Keratinocyte (primary cell): Measurements from ENCODE around the gene RING1. TPM values are rescaled to one million over a fixed set of nuclear protein-coding genes. Genes with fewer than 3 reads are reported as not detected.

Source experiments
- DNase-seq: peaks from one replicate; pipeline ENCODE4 v3.0.0-alpha.2; 2011; ENCODE audit warnings: low read depth, missing footprints, low spot score
- FAIRE-seq: peaks from 2 replicates; lab custom pipeline; 2011; peaks lifted over from hg19 to GRCh38; lab: Jason Lieb, UNC
- H2AFZ ChIP-seq: 2 replicates; pipeline ENCODE4 v1.6.0; 2012; ENCODE audit warnings: low read length, control low read depth, inconsistent platforms; ENCODE audit not compliant: control insufficient read depth
- H3K27ac ChIP-seq: 2 replicates; pipeline ENCODE4 v1.5.1; 2011; ENCODE audit warnings: low read length; ENCODE audit not compliant: control insufficient read depth, insufficient read depth
- H3K27me3 ChIP-seq: 3 replicates; pipeline ENCODE4 v1.6.0; 2011; ENCODE audit warnings: low read length; ENCODE audit not compliant: control insufficient read depth, insufficient read depth; ENCODE audit errors: extremely low read depth
- H3K36me3 ChIP-seq, 2 experiments: 2 replicates in 1 of 2; 3 replicates in 1 of 2; pipeline ENCODE4 v1.5.1; 2011; ENCODE audit warnings: low read length in 2 of 2, mild to moderate bottlenecking in 1 of 2; ENCODE audit not compliant: control insufficient read depth in 2 of 2, insufficient read depth in 2 of 2; ENCODE audit errors: extremely low read depth in 1 of 2
- H3K4me1 ChIP-seq: 3 replicates; pipeline ENCODE4 v1.5.1; 2011; ENCODE audit warnings: low read length; ENCODE audit not compliant: control insufficient read depth, insufficient read depth; ENCODE audit errors: extremely low read depth
- H3K4me2 ChIP-seq: 3 replicates; pipeline ENCODE4 v1.6.0; 2011; ENCODE audit warnings: low read depth, low read length; ENCODE audit not compliant: control insufficient read depth, insufficient read depth; ENCODE audit errors: extremely low read depth
- H3K4me3 ChIP-seq, 3 experiments: fragments of 200-600 bp in 1 of 3; sonication (generic) in 1 of 3; 2 replicates in 2 of 3; 3 replicates in 1 of 3; pipeline ENCODE4 v1.5.1; 2011 to 2016; ENCODE audit warnings: low read length in 3 of 3, mild to moderate bottlenecking in 3 of 3, control low read depth in 2 of 3, inconsistent platforms in 1 of 3, low read depth in 1 of 3, mixed read lengths in 1 of 3, mixed run types in 1 of 3, moderate library complexity in 1 of 3; ENCODE audit not compliant: control insufficient read depth in 2 of 3, insufficient read depth in 2 of 3; ENCODE audit errors: extremely low read depth in 1 of 3
- H3K79me2 ChIP-seq: 2 replicates; pipeline ENCODE4 v1.6.0; 2012; ENCODE audit warnings: low read length; ENCODE audit not compliant: control insufficient read depth, insufficient read depth
- H3K9ac ChIP-seq: 3 replicates; pipeline ENCODE4 v1.6.0; 2011; ENCODE audit warnings: low read length; ENCODE audit not compliant: control insufficient read depth, insufficient read depth; ENCODE audit errors: extremely low read depth
- H3K9me1 ChIP-seq: 3 replicates; pipeline ENCODE4 v1.6.0; 2011; ENCODE audit warnings: low read length; ENCODE audit not compliant: control insufficient read depth, insufficient read depth; ENCODE audit errors: extremely low read depth
- H3K9me3 ChIP-seq: 2 replicates; pipeline ENCODE4 v1.5.1; 2012; ENCODE audit warnings: low read depth, low read length; ENCODE audit not compliant: control insufficient read depth
- H4K20me1 ChIP-seq: 3 replicates; pipeline ENCODE4 v1.6.0; 2011; ENCODE audit warnings: low read length; ENCODE audit not compliant: control insufficient read depth, insufficient read depth; ENCODE audit errors: extremely low read depth
- CTCF ChIP-seq, 3 experiments: IDR thresholded peaks in 1 of 3; conservative IDR thresholded peaks in 1 of 3; optimal IDR thresholded peaks in 1 of 3; 2 replicates in 2 of 3; 3 replicates in 1 of 3; pipeline versions ENCODE3 to v1.5.1; 2011; ENCODE audit warnings: low read length in 3 of 3, mild to moderate bottlenecking in 3 of 3, moderate library complexity in 2 of 3, control low read depth in 1 of 3, inconsistent platforms in 1 of 3; ENCODE audit not compliant: insufficient read depth in 2 of 3; ENCODE audit errors: extremely low read depth in 1 of 3
- EZH2 ChIP-seq: IDR thresholded peaks from one replicate; pipeline ENCODE4 v1.6.1; 2012; ENCODE audit warnings: inconsistent platforms, mild to moderate bottlenecking, low read length, moderate library complexity
- dilution Hi-C: fragments of 300-500 bp; cut with MboI; formaldehyde crosslinking; loops from one replicate; pipeline ENCODE4 v1.7.0; 2020; ENCODE audit warnings: low sequenced_read_pairs; ENCODE audit not compliant: extremely low pct_ligation_motif_present
- polyA plus RNA-seq, 5 experiments: library from polyadenylated mRNA; depleted of rRNA in 3 of 5; stranded (reverse) in 3 of 5; stranded (forward) in 1 of 5; unstranded in 1 of 5; fragments of >200 nt; gene quantifications; 1 replicate in 1 of 5; 2 replicates in 3 of 5; 3 replicates in 1 of 5; pipeline versions ENCODE4 v1.2.1 to v1.2.3, GENCODE V29; 2011 to 2012; ENCODE audit warnings: missing spikeins in 2 of 5, low read depth in 1 of 5, low replicate concordance in 1 of 5

The RING1 gene
- polyA plus RNA-seq, 1 donor (not counting 4 experiments of a cell fraction or from before 2014, with no cell fraction given) = 23.0 TPM

GRCh38 chr6:33200219-33201146 lies 7.8 kb upstream of the RING1 start, which contains the start of the genes RXRB and SLC39A7:
Gene RXRB (minus strand): TSS chr6:33200665. CDS start chr6:33200476, 189 bp downstream.
Gene SLC39A7 (plus strand): TSS chr6:33200867. CDS start chr6:33201246, 379 bp downstream.
- no peak for TF ChIP-seq EZH2
- TF ChIP-seq CTCF (optimal IDR thresholded peaks at IDR 0.05 in 1 of 3, IDR thresholded peaks at IDR 0.05 in 1 of 3, conservative IDR thresholded peaks at IDR 0.05 in 1 of 3; ENCODE audit: extremely low read depth in 1 of 3, insufficient read depth in 2 of 3, low read length in 3 of 3) = no peak
- Histone ChIP-seq H3K4me3 (peak within 1 kb of the TSS; percentile 85 to 99 (median 88)), H4K20me1 (peaks cover 3% of the 10 kb centered on the region), H3K27ac (peak within 1 kb of the TSS; percentile 99), H2AFZ (peak within 1 kb of the TSS; percentile 97), H3K9me3 (no peaks in the 10 kb centered on the region), H3K79me2 (peaks cover 38% of the 10 kb centered on the region), H3K4me2 (peak within 1 kb of the TSS; percentile 100), H3K9me1 (peaks cover 7% of the 10 kb centered on the region), H3K36me3 (peaks cover 27 to 37% of the 10 kb centered on the region in 2 experiments), H3K27me3 (no peaks in the 10 kb centered on the region), H3K4me1 (peaks cover 32% of the 10 kb centered on the region), H3K9ac (peak within 1 kb of the TSS; percentile 95)
- dilution Hi-C loops = no loop called here
- DNase-seq (peak; percentile 91), FAIRE-seq (peak; percentile 23)

- Histone ChIP-seq H3K27me3 (no peaks in the 10 kb centered on the region), H2AFZ (peak overlapping the region; percentile 91), H3K27ac (peak overlapping the region; percentile 99), H3K9ac (peak overlapping the region; percentile 95), H3K79me2 (peaks cover 38% of the 10 kb centered on the region), H3K9me3 (no peaks in the 10 kb centered on the region), H3K36me3 (peaks cover 22 to 32% of the 10 kb centered on the region in 2 experiments), H3K4me3 (peak overlapping the region; percentile 85 to 99 (median 88)), H3K9me1 (peaks cover 7% of the 10 kb centered on the region), H4K20me1 (peaks cover 3% of the 10 kb centered on the region), H3K4me2 (peak overlapping the region; percentile 100), H3K4me1 (peaks cover 39% of the 10 kb centered on the region)
- TF ChIP-seq EZH2 (no peak), CTCF (optimal IDR thresholded peaks at IDR 0.05 in 1 of 3, IDR thresholded peaks at IDR 0.05 in 1 of 3, conservative IDR thresholded peaks at IDR 0.05 in 1 of 3; ENCODE audit: extremely low read depth in 1 of 3, insufficient read depth in 2 of 3, low read length in 3 of 3) (no peak)
- dilution Hi-C loops = no loop called here
- no peak for DNase-seq
- FAIRE-seq = no peak
Measured at GRCh38 chr6:33201147-33201545, 7.2 kb upstream of the RING1 start.
